ENCODE results near the gene TDRD10.

DNA sequence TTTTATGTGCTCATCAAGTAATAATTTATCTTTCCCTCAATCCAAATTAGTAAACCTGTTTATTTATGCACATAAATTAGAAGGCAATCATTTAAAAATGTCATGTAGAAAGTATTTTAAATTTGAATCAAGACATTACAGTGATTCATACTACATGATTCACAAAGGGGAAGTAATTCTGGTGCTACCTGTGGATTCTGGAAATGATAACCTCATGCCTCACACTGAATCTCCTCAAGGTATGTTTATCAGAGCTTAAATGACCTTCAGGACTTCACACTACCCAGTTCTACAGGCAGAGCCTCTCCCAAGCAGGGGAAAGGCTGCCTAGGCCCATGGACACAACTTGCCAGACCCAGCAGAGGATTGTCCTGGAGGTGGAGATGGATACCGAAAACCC lies 25.2 kb upstream of the TDRD10 start:
- no peak for TF ChIP-seq POLR2AphosphoS5 (IDR thresholded peaks at IDR 0.05)
- TF ChIP-seq, protein P1, sequence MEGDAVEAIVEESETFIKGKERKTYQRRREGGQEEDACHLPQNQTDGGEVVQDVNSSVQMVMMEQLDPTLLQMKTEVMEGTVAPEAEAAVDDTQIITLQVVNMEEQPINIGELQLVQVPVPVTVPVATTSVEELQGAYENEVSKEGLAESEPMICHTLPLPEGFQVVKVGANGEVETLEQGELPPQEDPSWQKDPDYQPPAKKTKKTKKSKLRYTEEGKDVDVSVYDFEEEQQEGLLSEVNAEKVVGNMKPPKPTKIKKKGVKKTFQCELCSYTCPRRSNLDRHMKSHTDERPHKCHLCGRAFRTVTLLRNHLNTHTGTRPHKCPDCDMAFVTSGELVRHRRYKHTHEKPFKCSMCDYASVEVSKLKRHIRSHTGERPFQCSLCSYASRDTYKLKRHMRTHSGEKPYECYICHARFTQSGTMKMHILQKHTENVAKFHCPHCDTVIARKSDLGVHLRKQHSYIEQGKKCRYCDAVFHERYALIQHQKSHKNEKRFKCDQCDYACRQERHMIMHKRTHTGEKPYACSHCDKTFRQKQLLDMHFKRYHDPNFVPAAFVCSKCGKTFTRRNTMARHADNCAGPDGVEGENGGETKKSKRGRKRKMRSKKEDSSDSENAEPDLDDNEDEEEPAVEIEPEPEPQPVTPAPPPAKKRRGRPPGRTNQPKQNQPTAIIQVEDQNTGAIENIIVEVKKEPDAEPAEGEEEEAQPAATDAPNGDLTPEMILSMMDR (IDR thresholded peaks at IDR 0.05): no peak
